Liver (tissue), 9 donors: ENCODE results near the gene SPEF1. TPM values are rescaled to one million over a fixed set of nuclear protein-coding genes. Genes with fewer than 3 reads are reported as not detected.

ENCODE experiments used
- DNase-seq: peaks from one replicate; pipeline ENCODE4 v3.0.0-alpha.2; 2017; ENCODE audit warnings: low spot score
- H3K27ac ChIP-seq, 2 donors: one replicate each; pipeline ENCODE4 v1.7.0; 2013; ENCODE audit warnings: inconsistent platforms in 2 of 2, low read length in 2 of 2, control low read depth in 1 of 2, low read depth in 1 of 2, mild to moderate bottlenecking in 1 of 2
- H3K27me3 ChIP-seq, 4 donors: one replicate each; pipeline versions ENCODE4 v1.6.1 to v1.7.0; 2013; ENCODE audit warnings: low read length in 3 of 4, inconsistent platforms in 1 of 4, mild to moderate bottlenecking in 1 of 4, moderate library complexity in 1 of 4; ENCODE audit not compliant: control insufficient read depth in 4 of 4, insufficient read depth in 4 of 4
- H3K36me3 ChIP-seq, 4 donors: one replicate each; pipeline versions ENCODE4 v1.6.1 to v1.7.0; 2013; ENCODE audit warnings: low read length in 3 of 4, mild to moderate bottlenecking in 3 of 4, low read depth in 1 of 4, moderate library complexity in 1 of 4; ENCODE audit not compliant: control insufficient read depth in 4 of 4, insufficient read depth in 3 of 4
- H3K4me1 ChIP-seq, 4 donors: one replicate each; pipeline versions ENCODE4 v1.6.1 to v1.7.0; 2013; ENCODE audit warnings: low read length in 3 of 4, mild to moderate bottlenecking in 3 of 4, moderate library complexity in 1 of 4; ENCODE audit not compliant: control insufficient read depth in 4 of 4, insufficient read depth in 4 of 4
- H3K4me3 ChIP-seq, 3 donors: one replicate each; pipeline versions ENCODE4 v1.6.1 to v1.7.0; 2013; ENCODE audit warnings: low read length in 3 of 3, control low read depth in 1 of 3, low read depth in 1 of 3, mild to moderate bottlenecking in 1 of 3
- H3K9ac ChIP-seq, 2 donors: one replicate each; pipeline ENCODE4 v1.7.0; 2013; ENCODE audit warnings: low read length in 2 of 2, mild to moderate bottlenecking in 2 of 2, moderate library complexity in 2 of 2, control low read depth in 1 of 2, low read depth in 1 of 2
- H3K9me3 ChIP-seq, 4 donors: one replicate each; pipeline versions ENCODE4 v1.6.1 to v1.7.0; 2013; ENCODE audit warnings: low read length in 3 of 4; ENCODE audit not compliant: control insufficient read depth in 4 of 4
- CTCF ChIP-seq: fragments of 150-350 bp; IDR thresholded peaks from 2 replicates; pipeline ENCODE4 v1.5.1; 2017; ENCODE audit warnings: improper control_type of control experiment, low read depth, low read length; ENCODE audit not compliant: missing input control
- FOXA1 ChIP-seq: IDR thresholded peaks from 2 replicates; pipeline ENCODE4 v1.6.1; 2016; ENCODE audit warnings: antibody characterized with exemption
- FOXA2 ChIP-seq: IDR thresholded peaks from 2 replicates; pipeline ENCODE4 v1.6.1; 2016; ENCODE audit warnings: antibody characterized with exemption
- HNF4A ChIP-seq, 2 donors: conservative IDR thresholded peaks; 2 replicates each; pipeline ENCODE4 v1.6.1; 2016; ENCODE audit warnings: antibody characterized with exemption in 2 of 2, mild to moderate bottlenecking in 2 of 2
- HNF4G ChIP-seq: IDR thresholded peaks from 2 replicates; pipeline ENCODE4 v1.6.1; 2016; ENCODE audit warnings: antibody characterized with exemption
- JUND ChIP-seq, 2 donors: IDR thresholded peaks; 2 replicates each; pipeline ENCODE4 v1.6.1; 2016; ENCODE audit warnings: antibody characterized with exemption in 2 of 2
- NR2F2 ChIP-seq: IDR thresholded peaks from 2 replicates; pipeline ENCODE4 v1.6.1; 2016; ENCODE audit warnings: antibody characterized with exemption
- RAD21 ChIP-seq, 2 donors: IDR thresholded peaks; 2 replicates each; pipeline ENCODE4 v1.6.1; 2016; ENCODE audit warnings: antibody characterized with exemption in 2 of 2, mild to moderate bottlenecking in 2 of 2
- RXRA ChIP-seq, 2 donors: IDR thresholded peaks; 2 replicates each; pipeline ENCODE4 v1.6.1; 2017 to 2018; ENCODE audit warnings: antibody characterized with exemption in 2 of 2, mild to moderate bottlenecking in 1 of 2
- SP1 ChIP-seq: IDR thresholded peaks from 2 replicates; pipeline ENCODE4 v1.6.1; 2018; ENCODE audit warnings: antibody characterized with exemption, mild to moderate bottlenecking
- TAF1 ChIP-seq: conservative IDR thresholded peaks from 2 replicates; pipeline ENCODE4 v1.6.1; 2016; ENCODE audit warnings: antibody characterized with exemption, mild to moderate bottlenecking
- YY1 ChIP-seq: IDR thresholded peaks from 2 replicates; pipeline ENCODE4 v1.6.1; 2016; ENCODE audit warnings: antibody characterized with exemption, mild to moderate bottlenecking
- ZBTB33 ChIP-seq: IDR thresholded peaks from 2 replicates; pipeline ENCODE4 v1.6.1; 2016; ENCODE audit warnings: antibody characterized with exemption
- WGBS: extraction: QIAGEN DNeasy Blood & Tissue Kit; methylation state at CpG from one replicate; pipeline ENCODE4 v1.1.7; 2013; 5-methylcytosine and 5-hydroxymethylcytosine counted together
- polyA plus RNA-seq, 2 donors: library from polyadenylated mRNA; stranded (reverse) in 1 of 2; unstranded in 1 of 2; fragments of 200-250 nt in 1 of 2; fragments of >200 nt in 1 of 2; fragmentation: Nextera tagmentation in 1 of 2; extraction: Ambion mirVana in 1 of 2; gene quantifications; one replicate each; pipeline versions ENCODE4 v1.2.1 to v1.2.3, GENCODE V29; 2013 to 2015
- total RNA-seq, 2 donors: library from RNA; depleted of rRNA; stranded (reverse); fragments of >200 nt; gene quantifications; one replicate each; pipeline ENCODE4 v1.2.3, GENCODE V29; 2014
- TF ChIP-seq, protein P1 (sequence below): IDR thresholded peaks from 2 replicates; pipeline ENCODE4 v1.6.1; 2016; ENCODE audit warnings: antibody characterized with exemption
- donor health status: healthy.
- donor health status: healthy.
- donor health status: healthy.
- donor health status: healthy.
- donor health status: healthy.

Gene SPEF1
- total and polyA plus RNA-seq, 4 donors, result not detected

- Histone ChIP-seq H3K9ac (no peak overlapping the region), H3K27ac (no peak overlapping the region), H3K36me3 (no peaks in the 10 kb centered on the region), H3K9me3 (no peaks in the 10 kb centered on the region), H3K4me1 (peaks cover 6 to 14% (median 9%) of the 10 kb centered on the region in 4 donors), H3K4me3 (no peak overlapping the region), H3K27me3 (no peaks in the 10 kb centered on the region)
- no peak for DNase-seq
- TF ChIP-seq HNF4G (no peak), ZBTB33 (no peak), TAF1 (no peak), YY1 (no peak), RAD21 (IDR thresholded peaks at IDR 0.05) (no peak), SP1 (no peak), JUND (IDR thresholded peaks at IDR 0.05) (no peak), FOXA1 (no peak), NR2F2 (no peak), CTCF (no peak), HNF4A (conservative IDR thresholded peaks at IDR 0.05) (no peak), RXRA (IDR thresholded peaks at IDR 0.05) (no peak), FOXA2 (no peak)
- TF ChIP-seq, protein P1, sequence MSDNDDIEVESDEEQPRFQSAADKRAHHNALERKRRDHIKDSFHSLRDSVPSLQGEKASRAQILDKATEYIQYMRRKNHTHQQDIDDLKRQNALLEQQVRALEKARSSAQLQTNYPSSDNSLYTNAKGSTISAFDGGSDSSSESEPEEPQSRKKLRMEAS, result no peak
- 88% methylated on average over 4 of the region's 4 CpGs for WGBS
Observed at GRCh38 chr20:3775457-3776108, 5.7 kb downstream of the SPEF1 start.

GRCh38 chr20:3771552-3772058, 9.6 kb downstream of the SPEF1 start:
- Histone ChIP-seq H3K36me3 (no peaks in the 10 kb centered on the region), H3K27me3 (no peaks in the 10 kb centered on the region), H3K9ac (no peak overlapping the region), H3K4me1 (peaks cover 3 to 18% (median 12%) of the 10 kb centered on the region in 4 donors), H3K27ac (no peak overlapping the region), H3K9me3 (no peaks in the 10 kb centered on the region), H3K4me3 (no peak overlapping the region)
- 73% methylated on average over 7 of the region's 7 CpGs for WGBS
- no peak for DNase-seq
- TF ChIP-seq TAF1, result no peak
- peak; percentile 39 to 51 for TF ChIP-seq RXRA (IDR thresholded peaks at IDR 0.05)
